Glutamatergic neuron (in vitro differentiated cells): ENCODE results near the gene PCYOX1L. TPM values are rescaled to one million over a fixed set of nuclear protein-coding genes. Genes with fewer than 3 reads are reported as not detected.

Source experiments
- DNase-seq: peaks from one replicate; pipeline ENCODE4 v3.0.0; 2022
- H3K27ac Mint-ChIP-seq: one replicate; pipeline ENCODE4 v1.8.0; 2020; ENCODE audit warnings: mild to moderate bottlenecking, mixed read lengths, inconsistent platforms; ENCODE audit not compliant: unreplicated experiment
- H3K27me3 Mint-ChIP-seq: one replicate; pipeline ENCODE4 v1.8.0; 2020; ENCODE audit warnings: mild to moderate bottlenecking, moderate library complexity, mixed read lengths, inconsistent platforms; ENCODE audit not compliant: unreplicated experiment
- H3K36me3 Mint-ChIP-seq: one replicate; pipeline ENCODE4 v1.8.0; 2020; ENCODE audit warnings: mild to moderate bottlenecking, mixed read lengths, inconsistent platforms; ENCODE audit not compliant: unreplicated experiment
- H3K4me1 Mint-ChIP-seq: one replicate; pipeline ENCODE4 v1.8.0; 2020; ENCODE audit warnings: mild to moderate bottlenecking, low read depth, mixed read lengths, inconsistent platforms; ENCODE audit not compliant: unreplicated experiment
- H3K4me3 Mint-ChIP-seq: one replicate; pipeline ENCODE4 v1.8.0; 2020; ENCODE audit warnings: mild to moderate bottlenecking, mixed read lengths, inconsistent platforms; ENCODE audit not compliant: unreplicated experiment
- H3K9me3 Mint-ChIP-seq: one replicate; pipeline ENCODE4 v1.8.0; 2020; ENCODE audit warnings: mild to moderate bottlenecking, moderate library complexity, mixed read lengths, inconsistent platforms; ENCODE audit not compliant: unreplicated experiment
- CTCF ChIP-seq: fragments of 200-600 bp; sonication (generic); IDR thresholded peaks from one replicate; pipeline ENCODE4 v1.5.0; 2021; ENCODE audit not compliant: partially characterized antibody, unreplicated experiment
- total RNA-seq: library from RNA; stranded (reverse); fragmentation: NEBNext Ultra II Directional; extraction: Animal tissue kit (Norgen Biotek cat#: 25700); gene quantifications from one replicate; pipeline ENCODE4 v1.2.1, GENCODE V29; 2021; ENCODE audit not compliant: unreplicated experiment

PCYOX1L gene
- total RNA-seq, 1 donor from 2014 or later = 25.4 TPM

GRCh38 chr5:149325166-149325735 lies 32.6 kb upstream of the PCYOX1L start:
- Mint-ChIP-seq H3K27me3 (no peaks in the 10 kb centered on the region), H3K4me1 (peaks cover 9% of the 10 kb centered on the region), H3K27ac (no peak overlapping the region), H3K4me3 (no peak overlapping the region), H3K9me3 (peaks cover 1% of the 10 kb centered on the region), H3K36me3 (no peaks in the 10 kb centered on the region)
- no peak for TF ChIP-seq CTCF
- no peak for DNase-seq

GRCh38 chr5:149325894-149326293 lies 32.0 kb upstream of the PCYOX1L start:
- DNase-seq = no peak
- H3K4me3 Mint-ChIP-seq = no peak overlapping the region
- no peak for TF ChIP-seq CTCF
- peaks cover 1% of the 10 kb centered on the region for H3K9me3 Mint-ChIP-seq
- H3K27me3 Mint-ChIP-seq = no peaks in the 10 kb centered on the region
- H3K27ac Mint-ChIP-seq = no peak overlapping the region
- H3K4me1 Mint-ChIP-seq = peaks cover 6% of the 10 kb centered on the region
- no peaks in the 10 kb centered on the region for H3K36me3 Mint-ChIP-seq

GRCh38 chr5:149326611-149327010 lies 31.2 kb upstream of the PCYOX1L start:
- no peaks in the 10 kb centered on the region for H3K36me3 Mint-ChIP-seq
- no peaks in the 10 kb centered on the region for H3K27me3 Mint-ChIP-seq
- peaks cover 3% of the 10 kb centered on the region for H3K4me1 Mint-ChIP-seq
- DNase-seq = no peak
- peaks cover 1% of the 10 kb centered on the region for H3K9me3 Mint-ChIP-seq
- no peak for TF ChIP-seq CTCF
- H3K27ac Mint-ChIP-seq = no peak overlapping the region
- H3K4me3 Mint-ChIP-seq = no peak overlapping the region

- Mint-ChIP-seq H3K4me3 (no peak overlapping the region), H3K27ac (no peak overlapping the region), H3K36me3 (no peaks in the 10 kb centered on the region), H3K9me3 (peaks cover 1% of the 10 kb centered on the region), H3K4me1 (peaks cover 3% of the 10 kb centered on the region), H3K27me3 (no peaks in the 10 kb centered on the region)
- DNase-seq = no peak
- no peak for TF ChIP-seq CTCF
These were observed 29.7 kb upstream of the PCYOX1L start for GRCh38 chr5:149328177-149328576.

GRCh38 chr5:149333711-149334443 lies 24.0 kb upstream of the PCYOX1L start:
- no peak for DNase-seq
- Mint-ChIP-seq H3K4me3 (no peak overlapping the region), H3K9me3 (peaks cover 4% of the 10 kb centered on the region), H3K27ac (no peak overlapping the region), H3K27me3 (peaks cover 3% of the 10 kb centered on the region), H3K4me1 (peaks cover 25% of the 10 kb centered on the region), H3K36me3 (no peaks in the 10 kb centered on the region)
- no peak for TF ChIP-seq CTCF
